Esophagus squamous epithelium (tissue), 4 donors: Measurements from ENCODE around the gene CHST3.

Experiments
- POLR2A ChIP-seq, 4 donors: fragments of 450-650 bp; IDR thresholded peaks; one replicate each; pipeline ENCODE4 v1.6.1; 2017; ENCODE audit warnings: antibody characterized with exemption in 4 of 4, mild to moderate bottlenecking in 4 of 4, moderate library complexity in 3 of 4
- TF ChIP-seq, protein P1 (sequence below), 6 experiments: fragments of 450-650 bp in 4 of 6; fragments of 200-600 bp in 2 of 6; sonication (generic) in 2 of 6; IDR thresholded peaks; one replicate each; pipeline ENCODE4 v1.5.1; 2016 to 2019; ENCODE audit warnings: antibody characterized with exemption in 6 of 6, mild to moderate bottlenecking in 4 of 6, moderate library complexity in 4 of 6

GRCh38 chr10:71918992-71919391 is 45.2 kb upstream of the CHST3 start:
- TF ChIP-seq, protein P1, sequence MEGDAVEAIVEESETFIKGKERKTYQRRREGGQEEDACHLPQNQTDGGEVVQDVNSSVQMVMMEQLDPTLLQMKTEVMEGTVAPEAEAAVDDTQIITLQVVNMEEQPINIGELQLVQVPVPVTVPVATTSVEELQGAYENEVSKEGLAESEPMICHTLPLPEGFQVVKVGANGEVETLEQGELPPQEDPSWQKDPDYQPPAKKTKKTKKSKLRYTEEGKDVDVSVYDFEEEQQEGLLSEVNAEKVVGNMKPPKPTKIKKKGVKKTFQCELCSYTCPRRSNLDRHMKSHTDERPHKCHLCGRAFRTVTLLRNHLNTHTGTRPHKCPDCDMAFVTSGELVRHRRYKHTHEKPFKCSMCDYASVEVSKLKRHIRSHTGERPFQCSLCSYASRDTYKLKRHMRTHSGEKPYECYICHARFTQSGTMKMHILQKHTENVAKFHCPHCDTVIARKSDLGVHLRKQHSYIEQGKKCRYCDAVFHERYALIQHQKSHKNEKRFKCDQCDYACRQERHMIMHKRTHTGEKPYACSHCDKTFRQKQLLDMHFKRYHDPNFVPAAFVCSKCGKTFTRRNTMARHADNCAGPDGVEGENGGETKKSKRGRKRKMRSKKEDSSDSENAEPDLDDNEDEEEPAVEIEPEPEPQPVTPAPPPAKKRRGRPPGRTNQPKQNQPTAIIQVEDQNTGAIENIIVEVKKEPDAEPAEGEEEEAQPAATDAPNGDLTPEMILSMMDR (IDR thresholded peaks at IDR 0.05) = no peak
- TF ChIP-seq POLR2A (IDR thresholded peaks at IDR 0.05) = no peak
